GM19238 (cell line): Measurements from ENCODE around the gene KAT14.
A peak's percentile ranks its signal among the peaks of the same experiment; 100 is the strongest.
"Not testable (repeated sequence)": the region's sequence is repeated elsewhere in the genome, so short reads cannot be mapped to it uniquely, and the experiment has no call there.

Experiments
- DNase-seq: peaks from one replicate; pipeline ENCODE4 v3.0.0; 2011; ENCODE audit warnings: low spot score; ENCODE audit not compliant: insufficient read length

KAT14 gene, protein sequence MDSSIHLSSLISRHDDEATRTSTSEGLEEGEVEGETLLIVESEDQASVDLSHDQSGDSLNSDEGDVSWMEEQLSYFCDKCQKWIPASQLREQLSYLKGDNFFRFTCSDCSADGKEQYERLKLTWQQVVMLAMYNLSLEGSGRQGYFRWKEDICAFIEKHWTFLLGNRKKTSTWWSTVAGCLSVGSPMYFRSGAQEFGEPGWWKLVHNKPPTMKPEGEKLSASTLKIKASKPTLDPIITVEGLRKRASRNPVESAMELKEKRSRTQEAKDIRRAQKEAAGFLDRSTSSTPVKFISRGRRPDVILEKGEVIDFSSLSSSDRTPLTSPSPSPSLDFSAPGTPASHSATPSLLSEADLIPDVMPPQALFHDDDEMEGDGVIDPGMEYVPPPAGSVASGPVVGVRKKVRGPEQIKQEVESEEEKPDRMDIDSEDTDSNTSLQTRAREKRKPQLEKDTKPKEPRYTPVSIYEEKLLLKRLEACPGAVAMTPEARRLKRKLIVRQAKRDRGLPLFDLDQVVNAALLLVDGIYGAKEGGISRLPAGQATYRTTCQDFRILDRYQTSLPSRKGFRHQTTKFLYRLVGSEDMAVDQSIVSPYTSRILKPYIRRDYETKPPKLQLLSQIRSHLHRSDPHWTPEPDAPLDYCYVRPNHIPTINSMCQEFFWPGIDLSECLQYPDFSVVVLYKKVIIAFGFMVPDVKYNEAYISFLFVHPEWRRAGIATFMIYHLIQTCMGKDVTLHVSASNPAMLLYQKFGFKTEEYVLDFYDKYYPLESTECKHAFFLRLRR

DNA sequence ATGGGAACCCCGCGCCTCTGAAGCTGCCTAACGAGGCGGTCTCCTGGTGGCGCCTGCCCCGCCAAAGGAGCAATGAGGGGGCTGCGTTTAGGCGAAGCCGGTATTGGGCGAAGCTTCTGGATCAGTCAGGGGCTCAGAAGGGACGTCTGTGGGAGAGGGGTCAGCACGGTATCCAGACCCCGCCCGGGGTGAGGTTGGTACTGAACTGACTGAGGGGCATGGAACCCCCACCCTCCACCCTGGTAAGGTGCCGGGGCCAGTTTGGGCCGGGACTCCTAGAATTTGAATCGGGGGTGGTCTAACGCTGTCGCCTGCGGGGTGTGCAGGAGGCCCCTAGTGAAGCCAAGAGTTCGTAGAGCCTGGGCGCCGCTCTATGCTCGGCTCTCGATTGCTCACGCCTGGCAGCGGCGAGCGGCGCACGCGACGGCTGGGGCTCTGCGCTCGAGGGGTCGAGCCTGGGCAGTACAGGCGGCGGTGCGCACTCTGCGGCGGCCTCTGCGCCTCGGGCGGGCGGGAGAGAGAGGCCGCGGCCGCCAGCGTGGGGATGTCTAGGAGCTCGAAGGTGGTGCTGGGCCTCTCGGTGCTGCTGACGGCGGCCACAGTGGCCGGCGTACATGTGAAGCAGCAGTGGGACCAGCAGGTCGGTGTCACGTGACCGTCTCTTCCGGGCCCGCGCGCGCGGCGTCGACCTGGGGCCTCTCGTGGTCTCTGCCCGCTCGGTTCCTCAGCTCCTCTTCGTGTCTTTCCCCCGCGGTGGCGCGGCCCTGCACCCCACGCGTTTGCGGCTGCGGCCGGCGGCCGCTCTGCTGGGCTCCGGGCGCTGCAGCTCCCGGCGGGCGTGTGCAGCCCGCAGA lies at the start of gene KAT14, which contains the start of gene PET117:
Gene KAT14, plus strand, starts transcription at position 452 of the 854 bp plus-strand sequence. CDS start 4,798 bp downstream, outside the sequence.
Gene PET117, plus strand, starts transcription at position 452 of the 854 bp plus-strand sequence. Its CDS starts 93 bp downstream, at position 545.
- DNase-seq: peak; percentile 78

DNA sequence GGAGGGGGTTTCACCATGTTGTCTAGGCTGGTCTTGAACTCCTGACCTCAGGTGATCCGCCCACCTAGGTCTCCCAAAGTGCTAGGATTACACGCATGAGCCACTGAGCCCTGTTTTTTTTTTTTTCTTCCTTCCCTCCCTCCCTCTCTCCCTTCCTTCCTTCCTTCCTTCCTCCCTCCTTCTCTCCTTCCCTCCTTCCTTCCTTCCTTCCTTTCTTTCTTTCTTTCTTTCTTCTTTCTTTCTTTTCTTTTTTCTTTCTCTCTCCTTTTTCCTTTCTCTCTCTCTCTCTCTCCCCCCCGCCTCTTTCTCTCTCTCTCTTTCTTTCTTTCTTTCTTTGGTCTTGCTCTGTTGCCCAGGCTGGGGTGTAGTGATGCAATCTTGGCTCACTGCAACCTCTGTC lies 49.4 kb upstream of the KAT14 start:
- DNase-seq: not testable (repeated sequence)

DNA sequence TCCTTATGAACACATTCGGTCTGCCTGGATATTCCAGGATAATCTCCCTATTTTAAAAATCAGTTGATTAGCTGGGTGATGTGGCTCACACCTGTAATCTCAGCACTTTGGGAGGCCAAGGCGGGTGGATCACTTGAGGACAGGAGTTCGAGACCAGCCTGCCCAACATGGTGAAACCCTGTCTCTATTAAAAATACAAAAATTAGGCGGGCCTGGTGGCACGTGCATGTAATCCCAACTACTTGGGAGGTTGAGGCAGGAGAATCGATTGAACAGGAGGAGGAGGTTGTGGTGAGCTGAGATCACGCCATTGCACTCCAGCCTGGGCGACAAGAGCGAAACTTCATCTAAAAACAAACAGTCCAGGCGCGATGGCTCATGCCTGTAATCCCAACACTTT lies 48.8 kb upstream of the KAT14 start:
- DNase-seq: not testable (repeated sequence)

GRCh38 chr20:18090044-18090443 lies 47.6 kb upstream of the KAT14 start:
- DNase-seq: no peak

DNA sequence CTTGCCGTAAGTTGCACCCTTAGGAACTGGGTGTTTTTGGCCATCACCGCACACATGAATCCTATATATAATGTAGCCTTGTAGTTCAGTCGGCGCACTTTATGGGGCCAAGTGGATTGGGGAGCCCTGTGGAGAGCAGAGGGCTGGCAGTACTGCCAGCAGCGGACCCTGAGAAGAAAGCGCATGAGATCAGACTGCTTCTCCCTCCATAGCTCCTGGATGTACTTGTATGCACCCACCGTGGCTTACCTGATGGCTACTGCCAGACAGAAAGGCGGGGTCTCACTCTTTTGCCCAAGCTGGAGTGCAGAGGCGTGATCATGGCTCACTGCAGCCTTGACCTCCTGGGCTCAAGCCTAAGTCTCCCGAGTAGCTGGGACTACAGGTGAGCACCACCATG lies 47.2 kb upstream of the KAT14 start:
- no peak for DNase-seq

- DNase-seq: no peak
Measured at GRCh38 chr20:18091623-18092022, 46.0 kb upstream of the KAT14 start.

DNA sequence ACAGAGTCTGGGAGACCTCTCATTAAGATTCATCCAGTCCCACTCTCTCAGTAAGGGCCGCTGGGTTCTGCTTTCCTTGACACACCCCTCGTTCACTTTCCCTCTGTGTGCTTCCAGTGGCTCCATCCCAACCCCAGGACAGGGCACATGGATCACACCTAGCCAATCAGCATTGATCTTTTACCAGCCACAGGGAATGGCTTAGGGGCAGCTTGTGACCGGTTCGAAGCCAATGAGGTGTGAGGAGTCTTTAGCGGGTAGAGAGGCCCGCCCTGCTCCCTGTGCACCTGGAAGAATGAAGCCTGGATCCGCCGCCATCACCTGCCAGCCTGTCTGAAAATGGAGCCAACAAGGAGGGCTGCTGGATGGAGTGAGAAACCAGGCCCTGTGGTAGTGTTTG lies 44.8 kb upstream of the KAT14 start:
- DNase-seq: no peak

DNA sequence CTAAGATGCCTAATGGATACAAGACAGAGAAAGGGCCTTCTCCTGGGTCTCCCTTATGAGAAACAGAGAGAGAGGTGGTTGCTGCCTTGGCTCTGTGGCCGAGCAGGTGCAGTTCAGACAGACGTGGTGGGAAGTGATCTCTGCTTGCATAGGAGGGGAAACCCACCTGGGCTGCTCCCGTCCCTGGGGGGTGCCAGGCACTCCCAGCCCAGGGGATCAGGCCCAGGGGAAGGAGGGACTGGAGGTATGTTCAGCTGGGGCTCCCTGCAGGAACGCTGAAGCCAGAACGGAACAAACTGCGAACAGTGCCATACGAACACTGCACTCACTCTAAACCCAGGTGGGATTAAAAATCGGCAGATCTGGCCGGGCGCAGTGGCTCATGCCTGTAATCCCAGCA lies 44.3 kb upstream of the KAT14 start:
- DNase-seq: no peak

GRCh38 chr20:18094191-18094590 lies 43.5 kb upstream of the KAT14 start:
- no peak for DNase-seq

GRCh38 chr20:18100569-18100968 lies 37.1 kb upstream of the KAT14 start:
- DNase-seq: not testable (repeated sequence)

DNA sequence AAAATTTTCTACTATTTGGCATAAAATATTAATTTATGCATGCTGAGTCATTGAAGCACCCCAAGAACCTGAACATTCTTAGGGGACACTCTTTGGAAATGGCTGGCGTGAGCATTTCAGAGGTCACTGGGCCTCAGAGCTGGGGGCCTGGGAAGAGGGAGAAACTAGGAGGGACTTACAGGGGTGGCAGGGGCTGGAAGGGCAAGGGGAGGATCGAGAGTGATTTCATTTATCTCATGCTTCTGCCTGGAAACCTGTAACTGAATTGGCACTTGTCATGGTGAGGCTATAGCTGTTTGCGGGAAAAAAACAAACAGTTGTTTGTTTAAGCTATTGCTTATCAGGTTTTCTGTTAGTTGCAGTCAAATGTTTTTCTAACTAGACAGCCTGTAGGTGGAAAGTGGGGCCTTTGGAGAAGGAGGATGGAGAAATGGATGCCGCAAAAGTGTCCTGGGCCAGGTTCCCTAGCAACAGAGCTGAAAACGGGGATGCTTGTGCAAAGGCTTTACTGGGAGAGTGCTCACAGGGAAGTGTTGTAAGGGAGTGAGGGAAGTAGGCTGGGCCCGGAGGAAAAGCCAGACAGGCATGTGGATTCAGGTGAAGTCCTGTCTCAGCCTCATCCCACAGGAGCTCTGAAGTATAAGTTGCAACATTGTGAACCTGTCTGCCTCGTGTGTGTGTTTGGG lies 36.4 kb upstream of the KAT14 start:
- DNase-seq: no peak

- DNase-seq: no peak
Measured at GRCh38 chr20:18103497-18103896, 34.2 kb upstream of the KAT14 start.

GRCh38 chr20:18108326-18108725 lies 29.3 kb upstream of the KAT14 start:
- no peak for DNase-seq

GRCh38 chr20:18128574-18128973 lies 9.1 kb upstream of the KAT14 start:
- DNase-seq: not testable (repeated sequence)

DNA sequence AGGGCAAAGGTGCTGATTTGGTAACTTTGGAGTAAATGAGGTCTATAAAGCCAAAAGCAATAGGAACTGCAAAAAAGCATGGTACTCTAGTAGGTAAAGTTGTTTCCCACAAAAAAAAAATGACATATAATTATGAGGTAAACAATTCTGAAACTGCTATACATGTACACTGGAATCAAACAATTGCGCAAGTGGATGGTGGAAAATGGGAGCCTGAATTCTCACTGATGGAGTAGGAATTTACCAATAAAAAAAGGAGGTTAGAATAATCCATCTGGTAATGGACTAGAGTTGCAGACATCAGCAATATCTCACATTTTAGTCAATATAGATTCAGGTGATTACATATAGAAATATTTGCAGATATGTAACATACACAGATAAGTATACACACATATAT lies 5.0 kb upstream of the KAT14 start:
- no peak for DNase-seq

GRCh38 chr20:18133962-18134361 lies 3.7 kb upstream of the KAT14 start:
- DNase-seq: no peak

DNA sequence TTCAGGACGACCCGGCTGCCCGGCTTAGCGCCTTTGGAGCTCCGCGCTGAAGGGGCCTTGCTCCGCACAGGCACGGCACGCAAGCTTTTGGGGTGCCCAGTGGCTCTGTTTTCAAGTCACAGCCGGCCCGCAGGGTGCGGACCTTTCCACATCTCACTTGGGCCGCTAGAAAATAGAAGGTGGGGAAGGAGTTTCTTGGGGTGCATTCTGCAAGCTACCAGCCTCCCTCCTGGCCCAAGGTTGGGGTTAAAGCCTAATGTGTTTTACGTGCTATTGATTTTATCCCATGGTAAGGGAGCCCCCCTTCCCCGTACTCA lies 561 bp downstream of the KAT14 start:
- no peak for DNase-seq

GRCh38 chr20:18138639-18139583 lies 1.2 kb downstream of the KAT14 start:
- no peak for DNase-seq

DNA sequence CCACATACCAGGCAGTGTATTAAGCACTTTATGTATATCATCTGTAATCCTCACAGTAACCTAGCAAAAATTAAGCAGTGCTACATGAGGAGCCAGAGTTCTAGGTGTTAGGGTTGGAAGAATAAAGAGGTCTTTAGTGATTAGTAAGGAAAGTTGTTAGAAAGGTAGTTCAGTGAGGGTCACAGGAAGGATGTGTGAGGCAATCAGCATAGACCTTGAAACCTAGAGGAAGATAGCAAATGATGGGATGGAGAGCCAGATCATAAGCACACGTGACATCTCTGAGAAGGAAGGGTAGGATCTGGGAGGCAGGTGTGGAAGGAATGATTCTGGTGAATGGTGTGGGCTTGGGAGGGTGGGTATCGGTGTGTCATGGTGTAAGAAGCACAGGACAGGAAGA lies 2.2 kb downstream of the KAT14 start:
- DNase-seq: no peak

GRCh38 chr20:18144541-18145099 lies 7.0 kb downstream of the KAT14 start:
- no peak for DNase-seq
